Mammary epithelial cell (primary cell): ENCODE data around the gene SLC22A31.

ENCODE experiments used
- EZH2 ChIP-seq: IDR thresholded peaks from 2 replicates; pipeline ENCODE4 v1.6.1; 2012; ENCODE audit warnings: low read length, inconsistent platforms, borderline replicate concordance
- TF ChIP-seq, protein P1 (sequence below), 2 donors: IDR thresholded peaks in 1 of 2; conservative IDR thresholded peaks in 1 of 2; 2 replicates each; pipeline ENCODE4 v1.5.1; 2011 to 2012; ENCODE audit warnings: inconsistent platforms in 2 of 2, low read length in 2 of 2, mild to moderate bottlenecking in 2 of 2, control low read depth in 1 of 2, low read depth in 1 of 2; ENCODE audit not compliant: insufficient read depth in 1 of 2; ENCODE audit errors: extremely low read depth in 1 of 2

DNA sequence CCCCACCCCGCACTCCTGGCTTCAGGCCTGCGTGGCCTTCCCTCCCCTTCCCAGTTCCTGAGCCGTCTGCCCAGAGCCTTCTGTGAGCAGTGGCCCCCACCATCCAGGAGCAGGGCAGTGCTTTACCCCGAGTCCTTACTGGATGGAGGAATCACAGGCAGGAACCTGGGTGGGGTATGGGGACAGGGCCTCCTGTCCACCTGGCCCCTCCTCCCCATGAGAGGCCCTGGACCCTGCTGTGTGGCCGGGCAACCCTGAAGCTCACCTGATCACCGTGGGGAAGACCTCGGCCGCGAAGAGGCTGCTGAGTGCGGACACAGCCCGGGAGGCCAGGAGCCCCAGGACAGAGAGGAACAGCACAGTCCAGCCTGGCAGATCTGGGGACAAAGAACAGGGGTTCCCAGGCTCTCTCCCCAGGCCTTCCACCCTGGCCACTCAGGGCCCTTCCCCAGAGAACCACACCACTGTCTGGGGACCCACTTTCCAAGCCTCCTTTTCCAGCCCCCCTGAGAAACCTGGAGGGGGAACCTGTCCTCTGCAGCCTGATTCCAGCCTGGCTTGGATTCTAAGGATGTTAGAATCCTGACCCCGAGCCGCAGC is 3.2 kb downstream of the SLC22A31 start:
- TF ChIP-seq, protein P1, sequence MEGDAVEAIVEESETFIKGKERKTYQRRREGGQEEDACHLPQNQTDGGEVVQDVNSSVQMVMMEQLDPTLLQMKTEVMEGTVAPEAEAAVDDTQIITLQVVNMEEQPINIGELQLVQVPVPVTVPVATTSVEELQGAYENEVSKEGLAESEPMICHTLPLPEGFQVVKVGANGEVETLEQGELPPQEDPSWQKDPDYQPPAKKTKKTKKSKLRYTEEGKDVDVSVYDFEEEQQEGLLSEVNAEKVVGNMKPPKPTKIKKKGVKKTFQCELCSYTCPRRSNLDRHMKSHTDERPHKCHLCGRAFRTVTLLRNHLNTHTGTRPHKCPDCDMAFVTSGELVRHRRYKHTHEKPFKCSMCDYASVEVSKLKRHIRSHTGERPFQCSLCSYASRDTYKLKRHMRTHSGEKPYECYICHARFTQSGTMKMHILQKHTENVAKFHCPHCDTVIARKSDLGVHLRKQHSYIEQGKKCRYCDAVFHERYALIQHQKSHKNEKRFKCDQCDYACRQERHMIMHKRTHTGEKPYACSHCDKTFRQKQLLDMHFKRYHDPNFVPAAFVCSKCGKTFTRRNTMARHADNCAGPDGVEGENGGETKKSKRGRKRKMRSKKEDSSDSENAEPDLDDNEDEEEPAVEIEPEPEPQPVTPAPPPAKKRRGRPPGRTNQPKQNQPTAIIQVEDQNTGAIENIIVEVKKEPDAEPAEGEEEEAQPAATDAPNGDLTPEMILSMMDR (conservative IDR thresholded peaks at IDR 0.05 in 1 of 2, IDR thresholded peaks at IDR 0.05 in 1 of 2; ENCODE audit: extremely low read depth in 1 of 2, insufficient read depth in 1 of 2, low read depth in 1 of 2, low read length in 2 of 2), result no peak
- TF ChIP-seq EZH2, result no peak
